Smooth muscle cell (in vitro differentiated cells): ENCODE data around the gene PRR5L. TPM values are rescaled to one million over a fixed set of nuclear protein-coding genes. Genes with fewer than 3 reads are reported as not detected.

Experiments
- DNase-seq: peaks from one replicate; lab custom pipeline; 2025; ENCODE audit not compliant: unreplicated experiment; lab: John Stamatoyannopoulos, UW
- H2AFZ ChIP-seq: fragments of 200-600 bp; sonication (generic); 2 replicates; pipeline ENCODE4 v1.6.0; 2016; ENCODE audit warnings: antibody characterized with exemption, low read depth, mild to moderate bottlenecking
- H3F3A ChIP-seq: fragments of 200-600 bp; sonication (generic); 2 replicates; pipeline ENCODE4 v1.6.0; 2017; ENCODE audit warnings: antibody characterized with exemption, low read depth
- H3K27ac ChIP-seq: fragments of 200-600 bp; sonication (generic); 2 replicates; pipeline ENCODE4 v1.5.1; 2016; ENCODE audit warnings: low read depth, mild to moderate bottlenecking
- H3K27me3 ChIP-seq: fragments of 200-600 bp; sonication (generic); 2 replicates; pipeline ENCODE4 v1.6.1; 2016; ENCODE audit warnings: low read depth, mild to moderate bottlenecking
- H3K36me3 ChIP-seq: fragments of 200-600 bp; sonication (generic); 2 replicates; pipeline ENCODE4 v1.5.1; 2016; ENCODE audit warnings: low read depth
- H3K4me1 ChIP-seq: fragments of 200-600 bp; sonication (generic); 2 replicates; pipeline ENCODE4 v1.5.1; 2016; ENCODE audit warnings: low read depth
- H3K4me2 ChIP-seq: fragments of 200-600 bp; sonication (generic); 2 replicates; pipeline ENCODE4 v1.6.0; 2016; ENCODE audit warnings: mild to moderate bottlenecking
- H3K4me3 ChIP-seq: fragments of 200-600 bp; sonication (generic); 2 replicates; pipeline ENCODE4 v1.5.1; 2016; ENCODE audit warnings: mild to moderate bottlenecking
- H3K79me2 ChIP-seq: fragments of 200-600 bp; sonication (generic); 2 replicates; pipeline ENCODE4 v1.6.0; 2016; ENCODE audit warnings: low read depth, mild to moderate bottlenecking
- H3K9ac ChIP-seq: fragments of 200-600 bp; sonication (generic); 2 replicates; pipeline ENCODE4 v1.6.0; 2016; ENCODE audit warnings: low read depth
- H3K9me3 ChIP-seq: fragments of 200-600 bp; sonication (generic); replicated peaks from 2 replicates; pipeline ENCODE4 v1.5.1; 2016; ENCODE audit warnings: low read depth
- H4K20me1 ChIP-seq: fragments of 200-600 bp; sonication (generic); 2 replicates; pipeline ENCODE4 v1.6.0; 2016; ENCODE audit warnings: low read depth
- WGBS: methylation state at CpG from one replicate; pipeline ENCODE4 v1.1.7; 2016; ENCODE audit warnings: low lambda C conversion rate; 5-methylcytosine and 5-hydroxymethylcytosine counted together
- polyA plus RNA-seq: library from polyadenylated mRNA; unstranded; fragments of >200 nt; fragmentation: Nextera tagmentation; extraction: Ambion mirVana; gene quantifications from 2 replicates; pipeline ENCODE4 v1.2.1, GENCODE V29; 2016
- total RNA-seq: library from RNA; depleted of rRNA; stranded (reverse); fragments of >200 nt; gene quantifications from 2 replicates; pipeline ENCODE4 v1.2.3, GENCODE V29; 2014
- TF ChIP-seq, protein P1 (sequence below): fragments of 200-600 bp; sonication (generic); IDR thresholded peaks from 2 replicates; pipeline ENCODE4 v1.5.1; 2017; ENCODE audit warnings: borderline replicate concordance, mild to moderate bottlenecking, antibody characterized with exemption; ENCODE audit not compliant: insufficient read depth, poor library complexity, severe bottlenecking

The PRR5L gene
- total and polyA plus RNA-seq, 2 experiments from 2014 or later, result 21.4 to 41.4 TPM

DNA sequence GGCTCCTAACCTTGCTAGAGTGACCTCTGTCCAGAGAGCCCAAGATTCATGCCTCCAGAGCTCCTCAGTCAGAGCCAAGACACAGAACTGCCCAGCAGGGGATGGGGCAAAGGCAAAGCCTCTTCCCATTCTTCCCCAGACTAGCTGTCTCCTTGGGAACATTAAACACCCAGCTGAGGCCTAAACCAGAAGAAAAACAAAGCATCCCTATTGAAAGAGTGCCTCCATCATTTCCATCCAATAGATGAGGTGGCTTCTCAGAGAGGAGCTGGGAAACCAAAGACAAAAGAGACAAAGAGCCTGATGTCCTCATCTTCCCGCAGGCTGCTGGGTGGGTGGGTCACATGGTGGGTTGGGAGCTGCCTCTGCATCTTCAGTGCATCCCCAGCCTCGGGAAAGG, 44.3 kb upstream of the PRR5L start:
- H3K36me3 ChIP-seq, result no peaks in the 10 kb centered on the region
- no peaks in the 10 kb centered on the region for H3K79me2 ChIP-seq
- WGBS, result 76% methylated on average over 2 of the region's 2 CpGs
- H3K9ac ChIP-seq, result no peak overlapping the region
- no peaks in the 10 kb centered on the region for H3K9me3 ChIP-seq
- H2AFZ ChIP-seq, result no peak overlapping the region
- no peak overlapping the region for H3K4me3 ChIP-seq
- DNase-seq, result no peak
- H3F3A ChIP-seq, result peaks cover 11% of the 10 kb centered on the region
- peaks cover 20% of the 10 kb centered on the region for H3K4me1 ChIP-seq
- H3K4me2 ChIP-seq, result no peak overlapping the region
- no peaks in the 10 kb centered on the region for H3K27me3 ChIP-seq
- TF ChIP-seq, protein P1, sequence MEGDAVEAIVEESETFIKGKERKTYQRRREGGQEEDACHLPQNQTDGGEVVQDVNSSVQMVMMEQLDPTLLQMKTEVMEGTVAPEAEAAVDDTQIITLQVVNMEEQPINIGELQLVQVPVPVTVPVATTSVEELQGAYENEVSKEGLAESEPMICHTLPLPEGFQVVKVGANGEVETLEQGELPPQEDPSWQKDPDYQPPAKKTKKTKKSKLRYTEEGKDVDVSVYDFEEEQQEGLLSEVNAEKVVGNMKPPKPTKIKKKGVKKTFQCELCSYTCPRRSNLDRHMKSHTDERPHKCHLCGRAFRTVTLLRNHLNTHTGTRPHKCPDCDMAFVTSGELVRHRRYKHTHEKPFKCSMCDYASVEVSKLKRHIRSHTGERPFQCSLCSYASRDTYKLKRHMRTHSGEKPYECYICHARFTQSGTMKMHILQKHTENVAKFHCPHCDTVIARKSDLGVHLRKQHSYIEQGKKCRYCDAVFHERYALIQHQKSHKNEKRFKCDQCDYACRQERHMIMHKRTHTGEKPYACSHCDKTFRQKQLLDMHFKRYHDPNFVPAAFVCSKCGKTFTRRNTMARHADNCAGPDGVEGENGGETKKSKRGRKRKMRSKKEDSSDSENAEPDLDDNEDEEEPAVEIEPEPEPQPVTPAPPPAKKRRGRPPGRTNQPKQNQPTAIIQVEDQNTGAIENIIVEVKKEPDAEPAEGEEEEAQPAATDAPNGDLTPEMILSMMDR, result no peak
- no peaks in the 10 kb centered on the region for H4K20me1 ChIP-seq
- H3K27ac ChIP-seq, result no peak overlapping the region

DNA sequence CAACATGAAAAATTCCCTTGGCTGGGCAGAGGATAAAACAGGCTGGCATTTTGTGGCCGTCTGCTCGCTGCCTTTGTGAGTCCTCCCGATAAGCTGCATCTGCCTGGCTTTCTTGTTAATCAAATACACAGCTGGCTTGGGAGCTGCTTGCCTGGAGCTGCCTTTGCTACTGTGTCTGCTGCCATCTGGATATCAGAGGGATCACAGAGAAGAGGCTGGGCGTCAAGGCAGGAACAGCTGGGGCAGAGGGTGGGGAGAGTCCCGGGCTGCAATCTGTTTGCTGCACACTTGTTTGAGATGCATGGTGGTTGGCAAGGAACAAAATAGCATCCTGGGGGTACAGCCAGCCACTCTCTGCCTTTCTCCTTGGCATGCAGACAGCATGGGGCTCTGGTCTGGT, 42.9 kb upstream of the PRR5L start:
- Histone ChIP-seq H3K4me1 (peaks cover 19% of the 10 kb centered on the region), H3K4me2 (peak overlapping the region; percentile 49), H3K9me3 (no peaks in the 10 kb centered on the region), H3K27ac (no peak overlapping the region), H3K36me3 (no peaks in the 10 kb centered on the region), H3K9ac (no peak overlapping the region), H3F3A (peaks cover 12% of the 10 kb centered on the region), H3K4me3 (no peak overlapping the region), H3K79me2 (no peaks in the 10 kb centered on the region), H2AFZ (no peak overlapping the region), H3K27me3 (no peaks in the 10 kb centered on the region), H4K20me1 (no peaks in the 10 kb centered on the region)
- TF ChIP-seq, protein P1, result no peak
- DNase-seq, result no peak
- 11% methylated on average over 5 of the region's 5 CpGs for whole genome bisulfite sequencing

GRCh38 chr11:36254713-36255112, 41.4 kb upstream of the PRR5L start:
- TF ChIP-seq, protein P1, result no peak
- Histone ChIP-seq H3K36me3 (no peaks in the 10 kb centered on the region), H3K4me3 (no peak overlapping the region), H3F3A (peaks cover 3% of the 10 kb centered on the region), H3K4me2 (no peak overlapping the region), H3K9ac (no peak overlapping the region), H2AFZ (no peak overlapping the region), H3K79me2 (no peaks in the 10 kb centered on the region), H3K27ac (no peak overlapping the region), H3K27me3 (no peaks in the 10 kb centered on the region), H4K20me1 (no peaks in the 10 kb centered on the region), H3K9me3 (no peaks in the 10 kb centered on the region), H3K4me1 (peaks cover 12% of the 10 kb centered on the region)
- DNase-seq, result no peak
- WGBS, result 87% methylated on average over 1 of the region's 1 CpG

- no peak overlapping the region for H3K9ac ChIP-seq
- no peak overlapping the region for H3K4me2 ChIP-seq
- no peak overlapping the region for H3K4me3 ChIP-seq
- no peaks in the 10 kb centered on the region for H3K36me3 ChIP-seq
- no peaks in the 10 kb centered on the region for H4K20me1 ChIP-seq
- no peak overlapping the region for H3K27ac ChIP-seq
- no peak for DNase-seq
- WGBS, result 74% methylated on average over 5 of the region's 5 CpGs
- H3K27me3 ChIP-seq, result no peaks in the 10 kb centered on the region
- peaks cover 12% of the 10 kb centered on the region for H3K4me1 ChIP-seq
- H3K79me2 ChIP-seq, result no peaks in the 10 kb centered on the region
- H3F3A ChIP-seq, result peaks cover 3% of the 10 kb centered on the region
- H3K9me3 ChIP-seq, result no peaks in the 10 kb centered on the region
- no peak overlapping the region for H2AFZ ChIP-seq
- TF ChIP-seq, protein P1, result no peak
These were observed 38.7 kb upstream of the PRR5L start for GRCh38 chr11:36257351-36257750.
